OCI-LY7 (cell line): ENCODE measurements around the gene UQCRC1.

Source experiments
- CTCF ChIP-seq: fragments of 200-600 bp; sonication (generic); conservative IDR thresholded peaks from 2 replicates; pipeline ENCODE4 v1.5.1; 2014; ENCODE audit warnings: mild to moderate bottlenecking, antibody characterized with exemption, low read length, moderate library complexity, mixed read lengths
- EZH2phosphoT487 ChIP-seq: fragments of 200-600 bp; sonication (generic); IDR thresholded peaks from 2 replicates; pipeline ENCODE4 v1.6.1; 2018; ENCODE audit warnings: low read depth, borderline replicate concordance, mild to moderate bottlenecking, mixed run types, antibody characterized with exemption, low read length, moderate library complexity, mixed read lengths

GRCh38 chr3:48617559-48617958, 8.1 kb upstream of the UQCRC1 start:
- TF ChIP-seq CTCF (no peak), EZH2phosphoT487 (no peak)
